Nephron (organoid): ENCODE measurements around the gene DLG5.
"Not testable (repeated sequence)": the region's sequence is repeated elsewhere in the genome, so short reads cannot be mapped to it uniquely, and the experiment has no call there.

Experiments used
- H3K27ac Mint-ChIP-seq, 3 experiments: 2 replicates each; pipeline ENCODE4 v1.8.0; 2020; ENCODE audit warnings: mixed read lengths in 3 of 3, mild to moderate bottlenecking in 2 of 3, moderate library complexity in 1 of 3
- H3K27me3 Mint-ChIP-seq: 2 replicates; pipeline ENCODE4 v1.8.0; 2021; ENCODE audit warnings: low read depth, mild to moderate bottlenecking, moderate library complexity, mixed read lengths
- H3K36me3 Mint-ChIP-seq: 2 replicates; pipeline ENCODE4 v1.8.0; 2020; ENCODE audit warnings: low read depth, mixed read lengths
- H3K4me1 Mint-ChIP-seq: 2 replicates; pipeline ENCODE4 v1.8.0; 2020; ENCODE audit warnings: mixed read lengths
- H3K4me3 Mint-ChIP-seq, 3 experiments: 2 replicates each; pipeline ENCODE4 v1.8.0; 2020; ENCODE audit warnings: mild to moderate bottlenecking in 3 of 3, mixed read lengths in 3 of 3, moderate library complexity in 2 of 3
- H3K9me3 Mint-ChIP-seq: 2 replicates; pipeline ENCODE4 v1.8.0; 2020; ENCODE audit warnings: mixed read lengths
- CTCF ChIP-seq, 3 experiments: fragments of 200-600 bp; sonication (generic); IDR thresholded peaks; one replicate each; pipeline ENCODE4 v1.5.0; 2021; ENCODE audit warnings: antibody characterized with exemption in 3 of 3; ENCODE audit not compliant: unreplicated experiment in 3 of 3

DLG5 gene

GRCh38 chr10:77773631-77774426 lies 152.7 kb downstream of the DLG5 start:
- Mint-ChIP-seq H3K27ac (no peak overlapping the region), H3K27me3 (peaks cover 10% of the 10 kb centered on the region), H3K36me3 (peaks cover 32% of the 10 kb centered on the region), H3K9me3 (peaks cover 27% of the 10 kb centered on the region), H3K4me1 (peaks cover 37% of the 10 kb centered on the region), H3K4me3 (no peak overlapping the region)
- no peak for TF ChIP-seq CTCF (IDR thresholded peaks at IDR 0.05; ENCODE audit: unreplicated experiment in 3 of 3)

- not testable (repeated sequence) for H3K4me3 Mint-ChIP-seq, H3K27me3 Mint-ChIP-seq
- H3K36me3 Mint-ChIP-seq, result peaks cover 26% of the 10 kb centered on the region
- peaks cover 22% of the 10 kb centered on the region for H3K9me3 Mint-ChIP-seq
- H3K4me1 Mint-ChIP-seq, result peaks cover 37% of the 10 kb centered on the region
- peak overlapping the region in 2 of 3 experiments; percentile 17 to 28 for H3K27ac Mint-ChIP-seq
These were observed 153.5 kb downstream of the DLG5 start for GRCh38 chr10:77772852-77773600.

- Mint-ChIP-seq H3K4me3 (no peak overlapping the region), H3K36me3 (peaks cover 14% of the 10 kb centered on the region), H3K9me3 (peaks cover 12% of the 10 kb centered on the region), H3K4me1 (peaks cover 37% of the 10 kb centered on the region), H3K27ac (peak overlapping the region in 1 of 3 experiments; percentile 47), H3K27me3 (peaks cover 3% of the 10 kb centered on the region)
- TF ChIP-seq CTCF (IDR thresholded peaks at IDR 0.05; ENCODE audit: unreplicated experiment in 3 of 3), result no peak
These were observed 154.7 kb downstream of the DLG5 start for GRCh38 chr10:77771851-77772250.

- Mint-ChIP-seq H3K4me1 (peaks cover 37% of the 10 kb centered on the region), H3K9me3 (peaks cover 9% of the 10 kb centered on the region), H3K4me3 (no peak overlapping the region), H3K27me3 (peaks cover 3% of the 10 kb centered on the region), H3K36me3 (peaks cover 10% of the 10 kb centered on the region), H3K27ac (no peak overlapping the region)
- TF ChIP-seq CTCF (IDR thresholded peaks at IDR 0.05; ENCODE audit: unreplicated experiment in 3 of 3), result no peak
These were observed 155.1 kb downstream of the DLG5 start for GRCh38 chr10:77771450-77771849.

- TF ChIP-seq CTCF (IDR thresholded peaks at IDR 0.05; ENCODE audit: unreplicated experiment in 3 of 3), result no peak
- Mint-ChIP-seq H3K4me3 (no peak overlapping the region), H3K27me3 (peaks cover 3% of the 10 kb centered on the region), H3K36me3 (peaks cover 4% of the 10 kb centered on the region), H3K4me1 (peaks cover 37% of the 10 kb centered on the region), H3K27ac (no peak overlapping the region), H3K9me3 (peaks cover 3% of the 10 kb centered on the region)
These were observed 155.7 kb downstream of the DLG5 start for GRCh38 chr10:77770868-77771175.

GRCh38 chr10:77770081-77770867 lies 156.3 kb downstream of the DLG5 start:
- Mint-ChIP-seq H3K4me3 (no peak overlapping the region), H3K9me3 (no peaks in the 10 kb centered on the region), H3K27ac (no peak overlapping the region), H3K27me3 (peaks cover under 1% of the 10 kb centered on the region), H3K4me1 (peaks cover 32% of the 10 kb centered on the region), H3K36me3 (no peaks in the 10 kb centered on the region)
- no peak for TF ChIP-seq CTCF (IDR thresholded peaks at IDR 0.05; ENCODE audit: unreplicated experiment in 3 of 3)
